ENCODE data around the gene FOXA3. TPM values are rescaled to one million over a fixed set of nuclear protein-coding genes. Genes with fewer than 3 reads are reported as not detected.

FOXA3 gene
- total RNA-seq, 1 donor from 2014 or later = 0.59 TPM

DNA sequence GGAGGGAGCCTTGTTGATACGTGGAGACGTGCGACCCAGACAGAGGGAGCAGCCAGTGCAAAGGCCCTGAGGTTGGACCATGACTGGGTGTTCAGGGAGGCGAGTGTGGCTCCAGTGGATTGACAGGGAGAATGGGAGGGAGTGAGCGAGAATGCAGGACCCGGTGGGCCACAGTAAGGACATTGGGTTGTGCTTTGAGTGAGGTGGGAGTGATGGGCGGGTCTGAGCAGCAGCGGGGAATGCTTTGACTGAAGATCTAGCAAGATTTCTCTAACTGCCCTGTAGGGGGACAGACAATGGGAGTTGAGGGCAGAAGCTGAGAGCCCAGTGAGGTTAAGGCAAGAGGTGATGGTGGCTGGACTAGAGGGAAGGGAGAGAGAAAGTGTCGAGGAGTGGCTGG, 58.2 kb downstream of the FOXA3 start:
- Histone ChIP-seq H3K27me3 (ENCODE audit: insufficient read depth, low read length) (peaks cover 17% of the 10 kb centered on the region), H3K79me2 (ENCODE audit: insufficient read depth, low read length) (no peaks in the 10 kb centered on the region), H3K4me2 (ENCODE audit: low read length) (no peak overlapping the region), H3K27ac (ENCODE audit: low read depth, low read length) (no peak overlapping the region), H3K9ac (ENCODE audit: low read length) (no peak overlapping the region), H3K4me3 (ENCODE audit: insufficient read depth, low read depth, low read length) (no peak overlapping the region), H3K4me1 (ENCODE audit: insufficient read depth, low read length) (no peaks in the 10 kb centered on the region), H2AFZ (ENCODE audit: low read depth, low read length) (no peak overlapping the region), H4K20me1 (ENCODE audit: insufficient read depth, low read length) (no peaks in the 10 kb centered on the region), H3K9me3 (ENCODE audit: insufficient read depth, low read depth, low read length) (no peaks in the 10 kb centered on the region), H3K36me3 (ENCODE audit: insufficient read depth, low read length) (no peaks in the 10 kb centered on the region)
- FAIRE-seq (no peak), DNase-seq (ENCODE audit: low read depth) (no peak)
- Mint-ChIP-seq H3K27ac (ENCODE audit: unreplicated experiment) (no peak overlapping the region), H3K4me3 (ENCODE audit: unreplicated experiment) (peak overlapping the region; percentile 54), H3K36me3 (ENCODE audit: low read depth, unreplicated experiment) (peaks cover 2% of the 10 kb centered on the region), H3K9me3 (ENCODE audit: unreplicated experiment) (peaks cover 1% of the 10 kb centered on the region), H3K27me3 (ENCODE audit: low read depth, unreplicated experiment) (no peaks in the 10 kb centered on the region), H3K4me1 (ENCODE audit: low read depth, unreplicated experiment) (no peaks in the 10 kb centered on the region)
- TF ChIP-seq, protein P1, sequence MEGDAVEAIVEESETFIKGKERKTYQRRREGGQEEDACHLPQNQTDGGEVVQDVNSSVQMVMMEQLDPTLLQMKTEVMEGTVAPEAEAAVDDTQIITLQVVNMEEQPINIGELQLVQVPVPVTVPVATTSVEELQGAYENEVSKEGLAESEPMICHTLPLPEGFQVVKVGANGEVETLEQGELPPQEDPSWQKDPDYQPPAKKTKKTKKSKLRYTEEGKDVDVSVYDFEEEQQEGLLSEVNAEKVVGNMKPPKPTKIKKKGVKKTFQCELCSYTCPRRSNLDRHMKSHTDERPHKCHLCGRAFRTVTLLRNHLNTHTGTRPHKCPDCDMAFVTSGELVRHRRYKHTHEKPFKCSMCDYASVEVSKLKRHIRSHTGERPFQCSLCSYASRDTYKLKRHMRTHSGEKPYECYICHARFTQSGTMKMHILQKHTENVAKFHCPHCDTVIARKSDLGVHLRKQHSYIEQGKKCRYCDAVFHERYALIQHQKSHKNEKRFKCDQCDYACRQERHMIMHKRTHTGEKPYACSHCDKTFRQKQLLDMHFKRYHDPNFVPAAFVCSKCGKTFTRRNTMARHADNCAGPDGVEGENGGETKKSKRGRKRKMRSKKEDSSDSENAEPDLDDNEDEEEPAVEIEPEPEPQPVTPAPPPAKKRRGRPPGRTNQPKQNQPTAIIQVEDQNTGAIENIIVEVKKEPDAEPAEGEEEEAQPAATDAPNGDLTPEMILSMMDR (IDR thresholded peaks at IDR 0.05; ENCODE audit: insufficient read depth, low read depth, low read length) = no peak
- TF ChIP-seq EZH2 (IDR thresholded peaks at IDR 0.05; ENCODE audit: insufficient read depth, low read length) = no peak

Other genes starting within 250 kb of the FOXA3 start
- 24.6 and 27.8 TPM in 2 replicates for gene EML2, start 224.9 kb upstream of the FOXA3 start, total RNA-seq
- 4.4 and 4.6 TPM in 2 replicates for gene GIPR, start 196.1 kb upstream of the FOXA3 start, total RNA-seq
- 416 and 459 TPM in 2 replicates for gene SNRPD2, start 172.4 kb upstream of the FOXA3 start, total RNA-seq
- 21.8 and 23.4 TPM in 2 replicates for gene QPCTL, start 171.7 kb upstream of the FOXA3 start, total RNA-seq
- gene FBXO46, start 133.4 kb upstream of the FOXA3 start, total RNA-seq = 19.6 and 21.1 TPM in 2 replicates
- not detected in 2 replicates for gene MEIOSIN, start 130.9 kb upstream of the FOXA3 start, total RNA-seq
- 23.5 and 24.8 TPM in 2 replicates for gene SIX5, start 95.1 kb upstream of the FOXA3 start, total RNA-seq
- 55.9 and 75.2 TPM in 2 replicates for gene DMPK, start 81.8 kb upstream of the FOXA3 start, total RNA-seq
- 61.9 and 69.0 TPM in 2 replicates for gene DMWD, start 71.5 kb upstream of the FOXA3 start, total RNA-seq
- gene RSPH6A, start 49.0 kb upstream of the FOXA3 start, total RNA-seq = 0.12 and 0.23 TPM in 2 replicates
- gene SYMPK, start 1.2 kb upstream of the FOXA3 start, total RNA-seq = 70.0 and 73.5 TPM in 2 replicates
- gene IRF2BP1, start 21.8 kb downstream of the FOXA3 start, total RNA-seq = 18.8 and 22.9 TPM in 2 replicates
- gene MYPOP, start 38.3 kb downstream of the FOXA3 start, total RNA-seq = 11.0 and 11.7 TPM in 2 replicates
- gene NANOS2, start 50.5 kb downstream of the FOXA3 start, total RNA-seq = not detected in 2 replicates
- gene NOVA2, start 109.5 kb downstream of the FOXA3 start, total RNA-seq = 10.7 and 11.1 TPM in 2 replicates
- 6.6 and 6.7 TPM in 2 replicates for gene CCDC61, start 131.1 kb downstream of the FOXA3 start, total RNA-seq
- not detected in 2 replicates for gene PGLYRP1, start 158.7 kb downstream of the FOXA3 start, total RNA-seq
- gene IGFL4, start 176.7 kb downstream of the FOXA3 start, total RNA-seq = 2.3 and 5.4 TPM in 2 replicates